HepG2 (cell line): ENCODE results near the gene ARMC5. TPM values are rescaled to one million over a fixed set of nuclear protein-coding genes. Genes with fewer than 3 reads are reported as not detected.

ENCODE experiments used
- ARID5B ChIP-seq: IDR thresholded peaks from 2 replicates; pipeline ENCODE4 v1.4.0; 2020; ENCODE audit warnings: mild to moderate bottlenecking, missing genetic modification reagents
- EEA1 ChIP-seq: sonication (generic); formaldehyde crosslinking; IDR thresholded peaks from 2 replicates; pipeline ENCODE4 v1.5.1; 2020; ENCODE audit warnings: mild to moderate bottlenecking, missing genetic modification reagents, borderline replicate concordance
- EHMT2 ChIP-seq: fragments of 200-600 bp; sonication (generic); IDR thresholded peaks from 2 replicates; pipeline ENCODE4 v1.7.0; 2017; ENCODE audit warnings: antibody characterized with exemption, low read depth, low read length, borderline replicate concordance
- HNRNPK ChIP-seq: fragments of 200-400 bp; formaldehyde crosslinking; IDR thresholded peaks from 2 replicates; pipeline ENCODE4 v1.6.1; 2018; ENCODE audit warnings: low read length, low read depth, moderate library complexity, mild to moderate bottlenecking; ENCODE audit not compliant: poor library complexity, severe bottlenecking
- JUN ChIP-seq: sonication (generic); formaldehyde crosslinking; IDR thresholded peaks from 2 replicates; pipeline ENCODE4 v1.4.0; 2020; ENCODE audit warnings: mild to moderate bottlenecking, missing genetic modification reagents
- KMT2A ChIP-seq: sonication (generic); formaldehyde crosslinking; IDR thresholded peaks from 2 replicates; pipeline ENCODE4 v1.4.0; 2020; ENCODE audit warnings: missing genetic modification reagents
- MYPOP ChIP-seq: sonication (generic); formaldehyde crosslinking; IDR thresholded peaks from 2 replicates; pipeline ENCODE4 v1.8.1; 2023; ENCODE audit warnings: mild to moderate bottlenecking, moderate library complexity, missing genetic modification reagents
- NONO ChIP-seq, 2 experiments: fragments of 450-650 bp in 1 of 2; sonication (generic) in 1 of 2; formaldehyde crosslinking in 1 of 2; IDR thresholded peaks in 1 of 2; conservative IDR thresholded peaks in 1 of 2; 2 replicates each; pipeline versions ENCODE4 v1.6.1 to v1.8.0; 2017 to 2022; ENCODE audit warnings: mild to moderate bottlenecking in 1 of 2, missing genetic modification reagents in 1 of 2, moderate library complexity in 1 of 2
- RNF2 ChIP-seq: fragments of 450-650 bp; conservative IDR thresholded peaks from 2 replicates; pipeline ENCODE4 v1.6.1; 2016; ENCODE audit warnings: low read depth
- SP1 ChIP-seq, 2 experiments: fragments of 450-650 bp in 1 of 2; sonication (generic) in 1 of 2; formaldehyde crosslinking in 1 of 2; IDR thresholded peaks; 2 replicates each; pipeline versions ENCODE4 v1.4.0 to v1.6.1; 2016 to 2020; ENCODE audit warnings: missing genetic modification reagents in 1 of 2
- SRSF9 ChIP-seq: fragments of 200-400 bp; formaldehyde crosslinking; IDR thresholded peaks from 2 replicates; pipeline ENCODE4 v1.6.1; 2018; ENCODE audit warnings: borderline replicate concordance, mild to moderate bottlenecking, low read depth, low read length; ENCODE audit not compliant: insufficient read depth, poor library complexity, severe bottlenecking
- TBP ChIP-seq: sonication (generic); formaldehyde crosslinking; IDR thresholded peaks from 2 replicates; pipeline ENCODE4 v1.5.0; 2020; ENCODE audit warnings: missing genetic modification reagents
- ZNF235 ChIP-seq: sonication (generic); formaldehyde crosslinking; IDR thresholded peaks from 2 replicates; pipeline ENCODE4 v1.8.1; 2023; ENCODE audit warnings: mild to moderate bottlenecking, missing genetic modification reagents, borderline replicate concordance
- ZNF251 ChIP-seq: sonication (generic); formaldehyde crosslinking; IDR thresholded peaks from 2 replicates; pipeline ENCODE4 v1.9.0; 2021; ENCODE audit warnings: mild to moderate bottlenecking, missing genetic modification reagents
- ZNF276 ChIP-seq: sonication (generic); formaldehyde crosslinking; IDR thresholded peaks from 2 replicates; pipeline ENCODE4 v1.4.0; 2020; ENCODE audit warnings: mild to moderate bottlenecking, low read depth, missing genetic modification reagents
- ZNF337 ChIP-seq: sonication (generic); formaldehyde crosslinking; IDR thresholded peaks from 2 replicates; pipeline ENCODE4 v1.5.1; 2020; ENCODE audit warnings: missing genetic modification reagents, low read depth, mild to moderate bottlenecking, borderline replicate concordance
- ZNF441 ChIP-seq: sonication (generic); formaldehyde crosslinking; IDR thresholded peaks from 2 replicates; pipeline ENCODE4 v1.7.0; 2021; ENCODE audit warnings: missing genetic modification reagents, borderline replicate concordance
- ZNF557 ChIP-seq: sonication (generic); formaldehyde crosslinking; IDR thresholded peaks from 2 replicates; pipeline ENCODE4 v1.4.0; 2020; ENCODE audit warnings: missing genetic modification reagents
- ZNF580 ChIP-seq: IDR thresholded peaks from 2 replicates; pipeline ENCODE4 v1.6.1; 2016; ENCODE audit warnings: low read depth, borderline replicate concordance
- polyA plus RNA-seq, 8 experiments: library from polyadenylated mRNA; depleted of rRNA in 3 of 8; stranded (reverse) in 7 of 8; unstranded in 1 of 8; fragments of >200 nt; fragmentation: Illumina TruSeq in 4 of 8; extraction: Trizol in 4 of 8; gene quantifications; 2 replicates each; pipeline versions ENCODE4 v1.2.1 to v1.2.3, GENCODE V29; 2011 to 2016; ENCODE audit warnings: low read depth in 4 of 8, missing spikeins in 1 of 8, mixed read lengths in 1 of 8; ENCODE audit not compliant: insufficient read depth in 1 of 8
- total RNA-seq, 5 experiments: library from RNA; depleted of rRNA; stranded (reverse); fragments of >200 nt; fragmentation: Illumina TruSeq; extraction: Trizol; gene quantifications; 2 replicates each; pipeline ENCODE4 v1.2.3, GENCODE V29; 2016; ENCODE audit warnings: low read depth in 1 of 5

The ARMC5 gene
- total and polyA plus RNA-seq, 2 of the 13 experiments (the other 11 are each of a cell fraction or from before 2014, with no cell fraction given): 10.8 to 22.3 TPM

- TF ChIP-seq ZNF251 (CRISPR knock-in tag): no peak
- peak; percentile 59; the same call in 1 of the 2 replicates for TF ChIP-seq MYPOP
- no peak for TF ChIP-seq EEA1 (CRISPR knock-in tag)
- no peak for TF ChIP-seq SRSF9
- TF ChIP-seq TBP (CRISPR knock-in tag): no peak
- TF ChIP-seq EHMT2: no peak
- TF ChIP-seq RNF2: no peak
- peak; percentile 62; the same call in 1 of the 2 replicates for TF ChIP-seq KMT2A (CRISPR knock-in tag)
- peak; percentile 92 for TF ChIP-seq ZNF441 (CRISPR knock-in tag)
- no peak for TF ChIP-seq SP1 (IDR thresholded peaks at IDR 0.05)
- 0 out of 2 replicates have a peak, but pooled peaks have one; percentile 22 for TF ChIP-seq SP1 (CRISPR knock-in tag; IDR thresholded peaks at IDR 0.05)
- TF ChIP-seq ARID5B: peak; percentile 61; the same call in 1 of the 2 replicates
- no peak; the same call in 1 of the 2 replicates for TF ChIP-seq ZNF235 (CRISPR knock-in tag)
- TF ChIP-seq HNRNPK: no peak
- TF ChIP-seq ZNF337 (CRISPR knock-in tag): no peak
- TF ChIP-seq ZNF557 (CRISPR knock-in tag): 0 out of 2 replicates have a peak, but pooled peaks have one; percentile 50
- TF ChIP-seq ZNF580 (CRISPR knock-in tag): peak; percentile 43; the same call in 1 of the 2 replicates
- no peak for TF ChIP-seq NONO (IDR thresholded peaks at IDR 0.05)
- TF ChIP-seq NONO (CRISPR knock-in tag; conservative IDR thresholded peaks at IDR 0.05): peak; percentile 78; the same call in 1 of the 2 replicates
- TF ChIP-seq ZNF276: no peak
- TF ChIP-seq JUN (CRISPR knock-in tag): 0 out of 2 replicates have a peak, but pooled peaks have one; percentile 24
Measured at GRCh38 chr16:31453255-31454204, 5.8 kb upstream of the ARMC5 start (continued).
